Tibial nerve (tissue), 4 donors: ENCODE data around the gene PRXL2B. TPM values are rescaled to one million over a fixed set of nuclear protein-coding genes. Genes with fewer than 3 reads are reported as not detected.
A peak's percentile ranks its signal among the peaks of the same experiment; 100 is the strongest.

Experiments used
- DNase-seq, 2 donors: peaks; one replicate each; pipeline ENCODE4 v3.0.0-alpha.2; 2019; ENCODE audit warnings: low spot score in 2 of 2
- H3K27ac ChIP-seq, 4 donors: fragments of 200-600 bp; sonication (generic) in 3 of 4; one replicate each; pipeline ENCODE4 v1.5.1; 2017 to 2019; ENCODE audit warnings: mild to moderate bottlenecking in 1 of 4
- H3K27me3 ChIP-seq, 2 donors: fragments of 200-600 bp; sonication (generic) in 1 of 2; one replicate each; pipeline versions ENCODE4 v1.5.1 to v1.6.0; 2017 to 2019
- H3K36me3 ChIP-seq, 3 donors: fragments of 200-600 bp; sonication (generic); one replicate each; pipeline ENCODE4 v1.5.1; 2018 to 2019
- H3K4me1 ChIP-seq, 4 donors: fragments of 200-600 bp; sonication (generic) in 3 of 4; one replicate each; pipeline ENCODE4 v1.5.1; 2017 to 2019
- H3K4me3 ChIP-seq, 4 donors: fragments of 200-600 bp; sonication (generic) in 3 of 4; one replicate each; pipeline ENCODE4 v1.5.1; 2017 to 2019; ENCODE audit warnings: mild to moderate bottlenecking in 1 of 4, moderate library complexity in 1 of 4
- H3K9me3 ChIP-seq, 4 donors: fragments of 200-600 bp; sonication (generic) in 3 of 4; one replicate each; pipeline ENCODE4 v1.5.1; 2017 to 2019
- CTCF ChIP-seq, 5 experiments: fragments of 200-600 bp in 3 of 5; fragments of 450-650 bp in 2 of 5; sonication (generic) in 3 of 5; IDR thresholded peaks; one replicate each; pipeline ENCODE4 v1.5.1; 2016 to 2019; ENCODE audit warnings: antibody characterized with exemption in 5 of 5, mild to moderate bottlenecking in 3 of 5, moderate library complexity in 2 of 5
- EP300 ChIP-seq, 2 donors: sonication (generic); formaldehyde crosslinking; IDR thresholded peaks; one replicate each; pipeline ENCODE4 v1.6.1; 2017; ENCODE audit warnings: antibody characterized with exemption in 2 of 2, mild to moderate bottlenecking in 1 of 2
- POLR2A ChIP-seq, 2 donors: fragments of 450-650 bp; IDR thresholded peaks; one replicate each; pipeline ENCODE4 v1.6.1; 2017; ENCODE audit warnings: antibody characterized with exemption in 2 of 2, mild to moderate bottlenecking in 2 of 2, moderate library complexity in 2 of 2
- WGBS, 2 donors: methylation state at CpG; one replicate each; pipeline ENCODE4 v1.1.5; 2018; 5-methylcytosine and 5-hydroxymethylcytosine counted together
- total RNA-seq, 4 donors: library from RNA; depleted of rRNA; stranded (reverse); fragments of >200 nt; gene quantifications; one replicate each; pipeline ENCODE4 v1.1.0, GENCODE V29; 2016

PRXL2B gene
- total RNA-seq, 4 donors from 2014 or later, result 14.4 to 18.0 (median 16.9) TPM

GRCh38 chr1:2611031-2611501, 24.5 kb downstream of the PRXL2B start:
- WGBS, 2 donors, result 4 to 12% methylated on average over 22 to 23 of the region's 24 CpGs
- Histone ChIP-seq H3K36me3 (no peaks in the 10 kb centered on the region), H3K27me3 (peaks cover 0 to 3% of the 10 kb centered on the region in 2 donors), H3K9me3 (peaks cover 0 to 34% (median 0%) of the 10 kb centered on the region in 4 donors), H3K27ac (no peak overlapping the region), H3K4me3 (peak overlapping the region in 1 of 4 donors; percentile 35), H3K4me1 (peaks cover 0 to 23% (median 2%) of the 10 kb centered on the region in 4 donors)
- no peak for TF ChIP-seq CTCF (IDR thresholded peaks at IDR 0.05)
- no peak for TF ChIP-seq EP300 (IDR thresholded peaks at IDR 0.05)
- DNase-seq, result no peak

GRCh38 chr1:2611621-2612437, 25.3 kb downstream of the PRXL2B start:
- TF ChIP-seq CTCF (IDR thresholded peaks at IDR 0.05), result no peak
- no peak for TF ChIP-seq POLR2A (IDR thresholded peaks at IDR 0.05)
- no peak for TF ChIP-seq EP300 (IDR thresholded peaks at IDR 0.05)
- DNase-seq, result no peak
- H3K36me3 ChIP-seq, result no peaks in the 10 kb centered on the region
- peak overlapping the region in 1 of 4 donors; percentile 35 for H3K4me3 ChIP-seq
- peaks cover 0 to 23% (median 2%) of the 10 kb centered on the region in 4 donors for H3K4me1 ChIP-seq
- peaks cover 0 to 42% (median 0%) of the 10 kb centered on the region in 4 donors for H3K9me3 ChIP-seq
- WGBS, 2 donors, result 87 to 88% methylated on average over 11 to 14 of the region's 19 CpGs
- peaks cover 0 to 3% of the 10 kb centered on the region in 2 donors for H3K27me3 ChIP-seq
- H3K27ac ChIP-seq, result no peak overlapping the region

- 86% methylated on average over 11 of the region's 11 CpGs for WGBS, 2 donors
- Histone ChIP-seq H3K4me1 (peaks cover 0 to 15% (median 2%) of the 10 kb centered on the region in 4 donors), H3K27me3 (peaks cover 0 to 3% of the 10 kb centered on the region in 2 donors), H3K27ac (no peak overlapping the region), H3K36me3 (no peaks in the 10 kb centered on the region), H3K9me3 (peaks cover 0 to 42% (median 0%) of the 10 kb centered on the region in 4 donors), H3K4me3 (no peak overlapping the region)
- no peak for DNase-seq
- no peak for TF ChIP-seq CTCF (IDR thresholded peaks at IDR 0.05)
Measured at GRCh38 chr1:2612591-2613365, 26.2 kb downstream of the PRXL2B start.

- no peak for DNase-seq
- Histone ChIP-seq H3K27me3 (peaks cover 0 to 11% of the 10 kb centered on the region in 2 donors), H3K36me3 (no peaks in the 10 kb centered on the region), H3K4me3 (no peak overlapping the region), H3K27ac (no peak overlapping the region), H3K4me1 (peaks cover 0 to 14% (median 2%) of the 10 kb centered on the region in 4 donors), H3K9me3 (peaks cover 0 to 42% (median 0%) of the 10 kb centered on the region in 4 donors)
- 84 to 86% methylated on average over 2 of the region's 2 CpGs for WGBS, 2 donors
- no peak for TF ChIP-seq POLR2A (IDR thresholded peaks at IDR 0.05)
Measured at GRCh38 chr1:2614145-2614544, 27.6 kb downstream of the PRXL2B start.

GRCh38 chr1:2617971-2618470, 31.4 kb downstream of the PRXL2B start:
- Histone ChIP-seq H3K27me3 (peaks cover 0 to 23% of the 10 kb centered on the region in 2 donors), H3K36me3 (no peaks in the 10 kb centered on the region), H3K4me1 (no peaks in the 10 kb centered on the region), H3K27ac (no peak overlapping the region), H3K4me3 (no peak overlapping the region), H3K9me3 (peaks cover 0 to 43% (median 0%) of the 10 kb centered on the region in 4 donors)
- DNase-seq, result no peak
- TF ChIP-seq EP300 (IDR thresholded peaks at IDR 0.05) (no peak), CTCF (IDR thresholded peaks at IDR 0.05) (no peak), POLR2A (IDR thresholded peaks at IDR 0.05) (no peak)
- 0 to 11% methylated on average over 1 of the region's 1 CpG for WGBS, 2 donors
